Tibial nerve (tissue), 4 donors: ENCODE results near the gene RINL. TPM values are rescaled to one million over a fixed set of nuclear protein-coding genes. Genes with fewer than 3 reads are reported as not detected.

Experiments used
- DNase-seq, 2 donors: peaks; one replicate each; pipeline ENCODE4 v3.0.0-alpha.2; 2019; ENCODE audit warnings: low spot score in 2 of 2
- H3K27ac ChIP-seq, 4 donors: fragments of 200-600 bp; sonication (generic) in 3 of 4; one replicate each; pipeline ENCODE4 v1.5.1; 2017 to 2019; ENCODE audit warnings: mild to moderate bottlenecking in 1 of 4
- H3K27me3 ChIP-seq, 2 donors: fragments of 200-600 bp; sonication (generic) in 1 of 2; one replicate each; pipeline versions ENCODE4 v1.5.1 to v1.6.0; 2017 to 2019
- H3K36me3 ChIP-seq, 3 donors: fragments of 200-600 bp; sonication (generic); one replicate each; pipeline ENCODE4 v1.5.1; 2018 to 2019
- H3K4me1 ChIP-seq, 4 donors: fragments of 200-600 bp; sonication (generic) in 3 of 4; one replicate each; pipeline ENCODE4 v1.5.1; 2017 to 2019
- H3K4me3 ChIP-seq, 4 donors: fragments of 200-600 bp; sonication (generic) in 3 of 4; one replicate each; pipeline ENCODE4 v1.5.1; 2017 to 2019; ENCODE audit warnings: mild to moderate bottlenecking in 1 of 4, moderate library complexity in 1 of 4
- H3K9me3 ChIP-seq, 4 donors: fragments of 200-600 bp; sonication (generic) in 3 of 4; one replicate each; pipeline ENCODE4 v1.5.1; 2017 to 2019
- CTCF ChIP-seq, 5 experiments: fragments of 200-600 bp in 3 of 5; fragments of 450-650 bp in 2 of 5; sonication (generic) in 3 of 5; IDR thresholded peaks; one replicate each; pipeline ENCODE4 v1.5.1; 2016 to 2019; ENCODE audit warnings: antibody characterized with exemption in 5 of 5, mild to moderate bottlenecking in 3 of 5, moderate library complexity in 2 of 5
- EP300 ChIP-seq, 2 donors: sonication (generic); formaldehyde crosslinking; IDR thresholded peaks; one replicate each; pipeline ENCODE4 v1.6.1; 2017; ENCODE audit warnings: antibody characterized with exemption in 2 of 2, mild to moderate bottlenecking in 1 of 2
- POLR2A ChIP-seq, 2 donors: fragments of 450-650 bp; IDR thresholded peaks; one replicate each; pipeline ENCODE4 v1.6.1; 2017; ENCODE audit warnings: antibody characterized with exemption in 2 of 2, mild to moderate bottlenecking in 2 of 2, moderate library complexity in 2 of 2
- WGBS, 2 donors: methylation state at CpG; one replicate each; pipeline ENCODE4 v1.1.5; 2018; 5-methylcytosine and 5-hydroxymethylcytosine counted together
- total RNA-seq, 4 donors: library from RNA; depleted of rRNA; stranded (reverse); fragments of >200 nt; gene quantifications; one replicate each; pipeline ENCODE4 v1.1.0, GENCODE V29; 2016

Gene RINL
- total RNA-seq, 4 donors from 2014 or later = 8.4 to 28.8 (median 11.6) TPM

DNA sequence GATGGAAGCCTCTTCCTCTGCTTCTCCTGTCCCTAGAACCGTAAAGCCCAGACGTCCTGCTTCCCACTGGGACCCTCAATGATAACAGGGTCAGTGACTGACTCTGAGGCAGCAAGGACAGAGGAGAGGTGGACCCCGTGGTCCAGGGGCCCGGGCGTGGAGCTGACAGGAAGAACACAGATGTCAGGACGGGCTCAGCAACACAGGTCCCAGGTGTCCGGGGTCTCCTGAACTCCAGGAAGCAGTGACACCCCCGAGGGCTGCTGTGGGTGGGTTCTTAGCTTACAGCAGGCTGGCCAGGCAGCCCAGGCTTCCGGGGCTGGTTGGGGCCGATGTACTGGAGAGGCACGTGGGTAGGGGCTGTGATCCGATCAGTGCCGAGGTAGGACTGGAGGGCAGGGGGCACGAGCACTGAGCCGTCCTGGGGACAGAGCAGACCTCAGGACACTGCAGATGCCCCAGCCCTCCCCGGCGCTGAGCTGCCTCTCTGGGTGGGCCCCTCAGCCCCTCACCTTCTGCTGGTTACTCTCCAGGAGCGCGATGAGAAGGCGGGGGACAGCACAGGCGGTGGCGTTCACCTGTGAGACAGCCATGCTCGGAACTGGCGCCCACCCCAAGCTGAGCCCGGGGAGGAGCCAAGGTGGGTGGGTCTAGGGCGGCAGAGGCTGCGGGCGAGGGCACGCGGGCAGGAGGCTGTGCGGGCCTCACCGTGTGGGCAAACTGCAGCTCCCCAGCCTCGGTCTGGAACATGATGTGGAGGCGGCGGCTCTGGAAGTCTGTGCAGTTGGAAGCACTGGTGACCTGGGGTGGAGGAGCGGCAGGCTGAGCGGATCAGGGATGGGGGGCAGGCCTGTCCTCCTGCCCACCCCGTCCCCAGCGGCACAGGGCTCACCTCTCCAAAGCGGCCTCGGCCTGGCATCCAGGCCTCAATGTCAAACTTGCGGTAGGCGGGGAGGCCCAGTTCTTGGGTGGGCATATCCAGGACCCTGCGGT is 37.5 kb upstream of the RINL start:
- DNase-seq = no peak
- Histone ChIP-seq H3K4me1 (peaks cover 0 to 5% (median 0%) of the 10 kb centered on the region in 4 donors), H3K4me3 (no peak overlapping the region), H3K27me3 (peaks cover 0 to 16% of the 10 kb centered on the region in 2 donors), H3K27ac (no peak overlapping the region), H3K9me3 (no peaks in the 10 kb centered on the region), H3K36me3 (peaks cover 0 to 18% (median 0%) of the 10 kb centered on the region in 3 donors)
- 87 to 91% methylated on average over 41 to 44 of the region's 44 CpGs for WGBS, 2 donors
- no peak for TF ChIP-seq CTCF (IDR thresholded peaks at IDR 0.05)
- no peak for TF ChIP-seq POLR2A (IDR thresholded peaks at IDR 0.05)
- no peak for TF ChIP-seq EP300 (IDR thresholded peaks at IDR 0.05)

DNA sequence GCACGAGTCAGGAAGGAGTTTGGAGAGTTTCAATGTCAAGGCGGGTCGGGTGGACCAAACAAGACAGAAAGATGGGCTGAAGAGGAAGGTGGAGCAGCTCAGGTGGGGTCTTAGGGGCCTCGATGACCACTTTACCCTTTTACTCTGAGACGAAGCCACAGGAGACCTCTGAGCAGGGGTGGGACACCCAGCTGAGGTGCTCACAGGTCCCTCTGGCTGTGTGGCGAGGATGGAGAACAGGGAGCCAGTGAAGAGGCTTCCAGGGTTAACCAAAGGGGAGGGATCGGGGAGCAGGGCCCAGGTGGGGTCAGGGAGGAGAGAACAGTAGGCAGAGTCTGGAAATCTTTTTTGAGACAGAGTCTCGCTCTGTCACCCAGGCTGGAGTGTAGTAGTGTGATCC is 35.9 kb upstream of the RINL start:
- no peak overlapping the region for H3K27ac ChIP-seq
- no peak overlapping the region for H3K4me3 ChIP-seq
- TF ChIP-seq EP300 (IDR thresholded peaks at IDR 0.05) (no peak), CTCF (IDR thresholded peaks at IDR 0.05) (no peak), POLR2A (IDR thresholded peaks at IDR 0.05) (no peak)
- H3K27me3 ChIP-seq = peaks cover 0 to 16% of the 10 kb centered on the region in 2 donors
- DNase-seq = no peak
- peaks cover 0 to 24% (median 0%) of the 10 kb centered on the region in 3 donors for H3K36me3 ChIP-seq
- H3K9me3 ChIP-seq = no peaks in the 10 kb centered on the region
- WGBS, 2 donors = 94% methylated on average over 8 of the region's 8 CpGs
- H3K4me1 ChIP-seq = peaks cover 0 to 5% (median 0%) of the 10 kb centered on the region in 4 donors

DNA sequence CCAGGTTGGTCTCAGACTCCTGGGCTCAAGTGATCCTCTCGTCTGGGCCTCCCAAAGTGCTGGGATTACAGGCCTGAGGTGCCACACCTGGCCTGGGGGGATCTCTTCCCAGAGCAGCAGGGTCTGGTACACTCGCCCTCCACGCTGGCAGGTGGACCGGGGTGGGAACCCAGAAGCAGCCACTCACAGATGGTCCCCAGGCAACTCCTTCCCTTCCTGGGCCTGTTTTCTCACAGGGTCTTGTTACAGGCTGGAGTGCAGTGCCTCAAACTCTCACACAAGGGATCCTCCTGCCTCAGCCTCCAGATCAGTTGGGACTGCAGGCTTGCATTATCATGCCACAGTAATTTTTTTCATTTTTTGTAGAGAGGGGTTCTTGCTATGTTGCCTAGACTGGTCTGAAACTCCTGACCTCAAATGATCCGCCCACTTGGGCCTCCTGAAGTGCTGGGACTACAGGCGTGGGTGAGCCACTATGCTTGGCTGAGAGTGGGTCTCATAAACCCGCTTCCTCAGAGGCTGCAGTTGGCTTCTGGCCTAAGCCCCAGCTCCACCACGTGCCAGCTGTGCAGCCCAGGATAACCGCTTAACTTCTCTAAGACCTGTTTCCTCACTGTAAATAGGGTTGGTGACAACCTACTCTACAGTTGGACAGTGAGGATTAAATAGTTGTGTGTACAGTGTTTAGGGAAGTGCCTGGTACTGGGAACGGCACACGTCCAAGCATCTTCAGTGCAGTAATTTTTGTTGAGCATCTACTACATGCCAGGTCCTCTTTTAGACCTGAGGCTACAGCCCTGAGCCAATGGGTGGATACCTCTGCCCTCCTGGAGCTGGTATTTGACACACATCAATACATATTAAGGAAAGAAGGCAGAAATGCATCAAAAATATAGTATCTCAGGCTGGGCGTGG is 34.8 kb upstream of the RINL start:
- Histone ChIP-seq H3K9me3 (no peaks in the 10 kb centered on the region), H3K27ac (no peak overlapping the region), H3K27me3 (peaks cover 0 to 16% of the 10 kb centered on the region in 2 donors), H3K4me3 (no peak overlapping the region), H3K4me1 (peaks cover 0 to 5% (median 0%) of the 10 kb centered on the region in 4 donors), H3K36me3 (peaks cover 0 to 34% (median 0%) of the 10 kb centered on the region in 3 donors)
- 68 to 70% methylated on average over 10 to 12 of the region's 12 CpGs for WGBS, 2 donors
- no peak for DNase-seq
- TF ChIP-seq POLR2A (IDR thresholded peaks at IDR 0.05) (no peak), CTCF (IDR thresholded peaks at IDR 0.05) (no peak), EP300 (IDR thresholded peaks at IDR 0.05) (no peak)

DNA sequence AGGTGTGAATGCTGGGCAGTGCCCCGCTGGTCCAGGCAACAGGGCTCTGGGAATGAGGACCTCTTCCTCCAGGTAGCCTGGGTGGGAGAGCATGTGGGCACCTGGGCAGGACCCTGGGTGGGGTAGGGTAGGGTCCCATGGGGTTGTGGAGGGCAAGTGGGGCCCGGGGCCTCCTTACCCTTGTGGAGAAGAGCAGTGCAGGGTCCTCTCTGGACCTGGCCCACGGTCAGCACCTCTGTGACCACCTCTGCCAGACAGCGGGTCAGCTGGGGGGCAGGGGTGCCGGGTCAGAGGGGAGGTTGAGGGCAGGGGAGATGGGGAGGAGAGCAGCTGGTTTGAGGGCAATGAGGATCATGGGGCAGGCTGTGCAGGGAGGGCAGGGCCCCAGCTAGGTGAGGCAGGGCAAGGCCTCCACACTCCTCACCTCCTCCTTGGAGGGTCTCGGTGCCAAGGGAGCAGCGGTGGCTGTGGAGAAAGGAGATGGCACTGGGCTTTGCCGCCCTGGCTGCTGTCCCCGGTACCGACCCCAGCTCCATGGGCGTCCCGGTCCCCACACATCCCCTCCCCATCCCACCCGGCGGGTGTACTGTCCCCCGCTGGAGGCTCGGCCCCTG is 33.4 kb upstream of the RINL start:
- Histone ChIP-seq H3K9me3 (no peaks in the 10 kb centered on the region), H3K4me1 (peaks cover 0 to 5% (median 0%) of the 10 kb centered on the region in 4 donors), H3K36me3 (peaks cover 0 to 48% (median 13%) of the 10 kb centered on the region in 3 donors), H3K4me3 (no peak overlapping the region), H3K27me3 (peaks cover 0 to 16% of the 10 kb centered on the region in 2 donors), H3K27ac (no peak overlapping the region)
- DNase-seq = no peak
- 55 to 58% methylated on average over 10 to 15 of the region's 16 CpGs for WGBS, 2 donors
- TF ChIP-seq EP300 (IDR thresholded peaks at IDR 0.05) (no peak), POLR2A (IDR thresholded peaks at IDR 0.05) (no peak), CTCF (IDR thresholded peaks at IDR 0.05) (no peak)
